Thoracic aorta (tissue), 2 donors: ENCODE results near the gene SNED1. TPM values are rescaled to one million over a fixed set of nuclear protein-coding genes. Genes with fewer than 3 reads are reported as not detected.

Experiments
- ATAC-seq: fragments of 150-250 bp; one replicate; pipeline ENCODE4 v1.8.0; 2017; ENCODE audit warnings: low read depth; ENCODE audit not compliant: insufficient number of reproducible peaks, low FRiP score
- DNase-seq: peaks from one replicate; pipeline ENCODE4 v3.0.0-alpha.2; 2020; ENCODE audit warnings: low spot score
- H3K27ac ChIP-seq, 2 donors: fragments of 200-600 bp; sonication (generic); 1 replicate in 1 of 2; 2 replicates in 1 of 2; pipeline ENCODE4 v1.5.1; 2016; ENCODE audit warnings: mild to moderate bottlenecking in 2 of 2, moderate library complexity in 2 of 2
- H3K27me3 ChIP-seq: fragments of 200-600 bp; sonication (generic); replicated peaks from 2 replicates; pipeline ENCODE4 v1.6.0; 2016; ENCODE audit warnings: mild to moderate bottlenecking; ENCODE audit not compliant: insufficient read depth
- H3K36me3 ChIP-seq: fragments of 200-600 bp; sonication (generic); one replicate; pipeline ENCODE4 v1.5.1; 2016
- H3K4me1 ChIP-seq, 2 donors: fragments of 200-600 bp; sonication (generic); 1 replicate in 1 of 2; 2 replicates in 1 of 2; pipeline versions ENCODE4 v1.5.1 to v1.6.0; 2016; ENCODE audit warnings: low read depth in 2 of 2, mild to moderate bottlenecking in 1 of 2; ENCODE audit not compliant: control insufficient read depth in 1 of 2
- H3K4me3 ChIP-seq: fragments of 200-600 bp; sonication (generic); 2 replicates; pipeline ENCODE4 v1.5.1; 2016; ENCODE audit warnings: mild to moderate bottlenecking
- H3K9me3 ChIP-seq: fragments of 200-600 bp; sonication (generic); 2 replicates; pipeline ENCODE4 v1.5.1; 2016
- total RNA-seq, 2 donors: library from RNA; depleted of rRNA; stranded (reverse); fragments of >200 nt; gene quantifications; one replicate each; pipeline versions ENCODE4 v1.1.0 to v1.2.3, GENCODE V29; 2016
- TF ChIP-seq, protein P1 (sequence below): fragments of 200-600 bp; sonication (generic); IDR thresholded peaks from one replicate; pipeline ENCODE4 v1.5.1; 2019; ENCODE audit warnings: antibody characterized with exemption

The SNED1 gene
- total RNA-seq, 2 donors from 2014 or later: 133 to 206 TPM

DNA sequence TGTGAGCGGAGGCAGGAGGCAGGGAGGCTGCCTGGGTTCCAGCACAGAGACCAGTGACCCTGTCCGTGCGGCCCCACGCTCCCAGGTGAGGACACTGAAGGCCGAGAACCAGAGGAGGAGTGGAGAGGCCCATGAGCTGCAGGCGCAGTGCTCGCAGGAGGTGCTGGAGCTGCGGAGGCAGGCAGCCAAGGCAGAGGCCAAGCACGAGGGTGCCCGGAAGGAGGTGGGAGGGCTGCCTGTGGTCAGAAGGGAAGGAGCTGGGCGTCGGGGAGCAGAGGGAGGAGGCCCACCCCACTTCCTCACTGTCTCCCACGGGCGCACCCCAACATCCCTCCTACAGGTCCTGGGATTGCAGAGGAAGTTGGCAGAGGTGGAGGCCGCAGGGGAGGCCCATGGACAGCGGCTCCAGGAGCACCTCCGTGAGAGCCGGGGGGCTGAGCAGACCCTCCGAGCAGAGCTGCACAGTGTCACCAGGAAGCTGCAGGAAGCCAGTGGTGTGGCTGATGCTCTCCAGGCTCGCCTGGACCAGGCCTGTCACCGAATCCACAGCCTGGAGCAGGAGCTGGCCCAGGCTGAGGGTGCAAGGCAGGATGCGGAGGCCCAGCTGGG lies 33.0 kb upstream of the SNED1 start:
- Histone ChIP-seq H3K4me1 (no peaks in the 10 kb centered on the region), H3K27ac (no peak overlapping the region), H3K4me3 (no peak overlapping the region), H3K9me3 (no peaks in the 10 kb centered on the region), H3K27me3 (no peaks in the 10 kb centered on the region), H3K36me3 (no peaks in the 10 kb centered on the region)
- TF ChIP-seq, protein P1, sequence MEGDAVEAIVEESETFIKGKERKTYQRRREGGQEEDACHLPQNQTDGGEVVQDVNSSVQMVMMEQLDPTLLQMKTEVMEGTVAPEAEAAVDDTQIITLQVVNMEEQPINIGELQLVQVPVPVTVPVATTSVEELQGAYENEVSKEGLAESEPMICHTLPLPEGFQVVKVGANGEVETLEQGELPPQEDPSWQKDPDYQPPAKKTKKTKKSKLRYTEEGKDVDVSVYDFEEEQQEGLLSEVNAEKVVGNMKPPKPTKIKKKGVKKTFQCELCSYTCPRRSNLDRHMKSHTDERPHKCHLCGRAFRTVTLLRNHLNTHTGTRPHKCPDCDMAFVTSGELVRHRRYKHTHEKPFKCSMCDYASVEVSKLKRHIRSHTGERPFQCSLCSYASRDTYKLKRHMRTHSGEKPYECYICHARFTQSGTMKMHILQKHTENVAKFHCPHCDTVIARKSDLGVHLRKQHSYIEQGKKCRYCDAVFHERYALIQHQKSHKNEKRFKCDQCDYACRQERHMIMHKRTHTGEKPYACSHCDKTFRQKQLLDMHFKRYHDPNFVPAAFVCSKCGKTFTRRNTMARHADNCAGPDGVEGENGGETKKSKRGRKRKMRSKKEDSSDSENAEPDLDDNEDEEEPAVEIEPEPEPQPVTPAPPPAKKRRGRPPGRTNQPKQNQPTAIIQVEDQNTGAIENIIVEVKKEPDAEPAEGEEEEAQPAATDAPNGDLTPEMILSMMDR: no peak
- no peak for ATAC-seq
- DNase-seq: no peak

DNA sequence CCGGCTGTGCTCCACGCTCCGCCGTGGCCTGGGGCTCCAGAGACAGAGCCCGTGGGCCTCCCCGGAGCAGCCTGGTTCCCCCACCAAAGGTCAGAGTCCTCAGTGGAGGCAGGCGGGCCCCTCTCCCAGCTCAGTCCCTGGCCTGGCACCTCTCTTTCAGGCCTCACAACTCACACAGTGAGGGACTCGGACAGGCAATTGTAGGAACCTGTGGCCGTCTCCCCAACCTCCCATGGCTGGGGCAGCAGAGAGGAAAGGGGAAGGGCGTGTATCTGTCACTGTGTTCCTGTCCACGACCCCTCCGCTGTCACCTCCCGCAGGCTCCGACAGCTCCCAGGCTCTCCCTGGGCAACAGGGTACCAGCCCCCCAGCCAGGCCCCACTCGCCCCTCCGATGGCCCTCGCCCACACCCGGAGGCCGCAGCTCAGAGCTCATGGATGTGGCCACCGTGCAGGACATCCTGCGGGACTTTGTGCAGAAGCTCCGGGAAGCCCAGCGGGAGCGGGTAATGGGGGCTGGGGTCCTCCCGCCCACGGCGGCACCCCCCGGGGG lies 32.4 kb upstream of the SNED1 start:
- H3K4me1 ChIP-seq: no peaks in the 10 kb centered on the region
- H3K27me3 ChIP-seq: no peaks in the 10 kb centered on the region
- TF ChIP-seq, protein P1: no peak
- H3K4me3 ChIP-seq: no peak overlapping the region
- no peaks in the 10 kb centered on the region for H3K9me3 ChIP-seq
- no peaks in the 10 kb centered on the region for H3K36me3 ChIP-seq
- ATAC-seq (no peak), DNase-seq (no peak)
- H3K27ac ChIP-seq: no peak overlapping the region

DNA sequence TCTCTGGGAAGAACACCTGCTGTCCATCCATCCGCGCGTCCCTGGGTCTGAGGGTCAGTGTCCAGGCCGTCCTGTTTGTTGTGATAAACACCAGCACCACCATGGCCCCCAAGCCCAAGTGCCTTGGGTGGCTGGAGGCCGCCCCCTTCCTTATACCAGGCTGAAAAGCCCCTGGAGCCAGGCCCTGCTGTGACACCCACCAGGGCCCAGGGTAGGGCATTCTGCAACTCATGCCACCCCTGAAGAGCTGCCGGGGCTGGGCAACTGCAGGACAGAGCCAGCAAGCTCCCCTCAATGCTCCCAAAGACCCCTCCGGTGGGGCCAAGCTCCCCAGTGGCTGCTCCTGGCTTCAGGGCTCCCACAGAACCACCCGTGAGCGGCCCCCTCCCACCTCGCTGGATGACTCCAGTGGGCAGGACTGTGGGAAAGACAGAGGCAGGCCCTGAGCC lies 31.9 kb upstream of the SNED1 start:
- Histone ChIP-seq H3K36me3 (no peaks in the 10 kb centered on the region), H3K27me3 (no peaks in the 10 kb centered on the region), H3K4me3 (no peak overlapping the region), H3K27ac (no peak overlapping the region), H3K4me1 (no peaks in the 10 kb centered on the region), H3K9me3 (no peaks in the 10 kb centered on the region)
- TF ChIP-seq, protein P1: no peak
- ATAC-seq (no peak), DNase-seq (no peak)

DNA sequence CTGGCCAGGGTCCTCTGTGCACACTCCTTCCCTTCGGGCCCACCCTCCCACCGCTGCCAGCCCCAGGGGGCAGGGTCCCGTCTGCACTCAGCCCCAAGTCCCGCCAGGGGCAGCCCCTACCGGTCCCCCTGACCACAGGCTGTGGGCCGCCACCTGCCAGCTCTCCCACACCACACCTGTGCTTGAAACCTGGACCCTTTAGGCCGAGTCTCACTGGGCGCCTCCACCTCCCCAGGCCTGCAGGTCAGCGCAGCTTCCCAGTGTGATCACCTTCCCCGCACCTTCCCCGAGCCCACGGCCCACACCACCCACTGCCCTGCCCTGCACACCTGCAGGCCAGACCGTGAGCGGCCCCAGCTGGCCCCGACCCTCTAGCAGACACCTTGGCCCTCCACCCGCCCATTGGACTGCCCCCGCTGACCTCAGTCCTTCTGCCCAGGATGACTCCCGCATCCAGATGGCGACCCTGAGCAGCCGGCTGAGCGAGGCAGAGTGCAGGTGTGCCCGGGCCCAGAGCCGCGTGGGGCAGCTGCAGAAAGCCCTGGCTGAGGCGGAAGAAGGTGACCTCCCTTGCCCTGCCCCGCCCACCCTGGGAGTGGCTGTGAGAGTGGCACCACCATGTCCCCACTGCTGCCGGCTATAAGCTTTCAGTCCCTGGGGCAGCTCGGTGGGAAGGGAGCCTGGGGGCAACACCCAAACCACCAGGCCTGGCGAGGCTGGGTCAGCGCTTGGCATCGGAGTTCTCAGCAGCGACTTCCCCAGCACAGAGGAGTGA lies 31.3 kb upstream of the SNED1 start:
- no peak for DNase-seq
- no peak overlapping the region for H3K4me3 ChIP-seq
- H3K9me3 ChIP-seq: no peaks in the 10 kb centered on the region
- TF ChIP-seq, protein P1: no peak
- H3K36me3 ChIP-seq: no peaks in the 10 kb centered on the region
- no peak for ATAC-seq
- no peaks in the 10 kb centered on the region for H3K27me3 ChIP-seq
- H3K27ac ChIP-seq: no peak overlapping the region
- H3K4me1 ChIP-seq: no peaks in the 10 kb centered on the region
